Body of pancreas (tissue), 4 donors: Measurements from ENCODE around the gene CNTNAP5.

ENCODE experiments used
- POLR2A ChIP-seq, 3 donors: fragments of 450-650 bp; IDR thresholded peaks; one replicate each; pipeline ENCODE4 v1.6.1; 2016; ENCODE audit warnings: antibody characterized with exemption in 3 of 3, mild to moderate bottlenecking in 2 of 3
- TF ChIP-seq, protein P1 (sequence below), 7 experiments: fragments of 450-650 bp in 4 of 7; fragments of 200-600 bp in 3 of 7; sonication (generic) in 3 of 7; IDR thresholded peaks; one replicate each; pipeline ENCODE4 v1.5.1; 2016 to 2019; ENCODE audit warnings: antibody characterized with exemption in 7 of 7

DNA sequence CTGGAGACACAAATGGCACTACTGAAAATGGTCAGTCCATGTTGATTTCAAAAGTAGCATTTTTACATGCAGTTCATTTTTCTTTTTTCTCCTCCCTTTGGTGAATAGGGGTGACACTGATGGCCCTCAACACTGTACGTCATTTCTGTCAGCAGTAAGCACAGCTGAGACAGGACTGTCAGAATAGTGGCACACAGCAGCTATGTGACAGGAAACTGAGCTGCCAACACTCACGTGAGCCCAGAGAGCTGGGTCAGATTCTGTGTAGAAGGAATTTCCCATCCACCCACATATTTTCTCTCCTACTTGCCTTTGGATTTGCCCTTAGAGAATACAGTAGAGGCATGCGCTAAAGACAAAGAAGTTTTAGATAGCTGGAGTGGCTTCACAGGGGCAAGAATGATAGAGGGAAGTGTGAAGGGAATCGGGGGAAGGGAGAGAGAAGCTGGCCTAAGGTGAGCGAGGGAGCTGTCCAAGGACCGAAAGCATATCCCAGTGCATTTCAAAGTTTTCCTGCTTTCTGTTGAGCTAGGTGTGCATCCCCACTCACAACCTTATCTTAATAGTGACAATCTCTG is 476.6 kb downstream of the CNTNAP5 start:
- TF ChIP-seq, protein P1, sequence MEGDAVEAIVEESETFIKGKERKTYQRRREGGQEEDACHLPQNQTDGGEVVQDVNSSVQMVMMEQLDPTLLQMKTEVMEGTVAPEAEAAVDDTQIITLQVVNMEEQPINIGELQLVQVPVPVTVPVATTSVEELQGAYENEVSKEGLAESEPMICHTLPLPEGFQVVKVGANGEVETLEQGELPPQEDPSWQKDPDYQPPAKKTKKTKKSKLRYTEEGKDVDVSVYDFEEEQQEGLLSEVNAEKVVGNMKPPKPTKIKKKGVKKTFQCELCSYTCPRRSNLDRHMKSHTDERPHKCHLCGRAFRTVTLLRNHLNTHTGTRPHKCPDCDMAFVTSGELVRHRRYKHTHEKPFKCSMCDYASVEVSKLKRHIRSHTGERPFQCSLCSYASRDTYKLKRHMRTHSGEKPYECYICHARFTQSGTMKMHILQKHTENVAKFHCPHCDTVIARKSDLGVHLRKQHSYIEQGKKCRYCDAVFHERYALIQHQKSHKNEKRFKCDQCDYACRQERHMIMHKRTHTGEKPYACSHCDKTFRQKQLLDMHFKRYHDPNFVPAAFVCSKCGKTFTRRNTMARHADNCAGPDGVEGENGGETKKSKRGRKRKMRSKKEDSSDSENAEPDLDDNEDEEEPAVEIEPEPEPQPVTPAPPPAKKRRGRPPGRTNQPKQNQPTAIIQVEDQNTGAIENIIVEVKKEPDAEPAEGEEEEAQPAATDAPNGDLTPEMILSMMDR (IDR thresholded peaks at IDR 0.05): no peak
- no peak for TF ChIP-seq POLR2A (IDR thresholded peaks at IDR 0.05)
